Measurements from ENCODE around the gene GDI1.

GDI1 gene

GRCh38 chrX:154482786-154483185 lies 45.8 kb downstream of the GDI1 start:
- Histone ChIP-seq H3K9me3 (ENCODE audit: insufficient read depth, low read depth, low read length) (no peaks in the 10 kb centered on the region), H3K4me1 (ENCODE audit: insufficient read depth, low read length, poor library complexity, severe bottlenecking) (peaks cover 11% of the 10 kb centered on the region), H3F3A (ENCODE audit: low read depth) (no peaks in the 10 kb centered on the region), H3K4me3 (ENCODE audit: low read length, poor library complexity, severe bottlenecking) (no peak overlapping the region), H4K20me1 (ENCODE audit: insufficient read depth, low read length, poor library complexity, severe bottlenecking) (peaks cover 5% of the 10 kb centered on the region), H2AFZ (ENCODE audit: low read length) (no peak overlapping the region), H3K9me2 (replicated peaks; ENCODE audit: low read depth, low read length) (no peaks in the 10 kb centered on the region), H3K4me2 (ENCODE audit: low read depth, low read length, poor library complexity, severe bottlenecking) (no peak overlapping the region), H3K79me2 (ENCODE audit: insufficient read depth, low read length) (peaks cover 36% of the 10 kb centered on the region), H3K27me3 (ENCODE audit: insufficient read depth, low read length, poor library complexity, severe bottlenecking) (no peaks in the 10 kb centered on the region), H3K9ac (ENCODE audit: low read depth, low read length, poor library complexity, severe bottlenecking) (no peak overlapping the region), H3K36me3 (ENCODE audit: insufficient read depth, low read length) (no peaks in the 10 kb centered on the region)
- TF ChIP-seq EZH2phosphoT487 (IDR thresholded peaks at IDR 0.05; ENCODE audit: borderline replicate concordance) (no peak), CTCF (conservative IDR thresholded peaks at IDR 0.05; ENCODE audit: low read length) (no peak)

GRCh38 chrX:154483325-154483724 lies 46.4 kb downstream of the GDI1 start:
- Histone ChIP-seq H3K9ac (ENCODE audit: low read depth, low read length, poor library complexity, severe bottlenecking) (no peak overlapping the region), H3K4me2 (ENCODE audit: low read depth, low read length, poor library complexity, severe bottlenecking) (no peak overlapping the region)
- TF ChIP-seq CTCF (conservative IDR thresholded peaks at IDR 0.05; ENCODE audit: low read length) (no peak), EZH2phosphoT487 (IDR thresholded peaks at IDR 0.05; ENCODE audit: borderline replicate concordance) (no peak)

DNA sequence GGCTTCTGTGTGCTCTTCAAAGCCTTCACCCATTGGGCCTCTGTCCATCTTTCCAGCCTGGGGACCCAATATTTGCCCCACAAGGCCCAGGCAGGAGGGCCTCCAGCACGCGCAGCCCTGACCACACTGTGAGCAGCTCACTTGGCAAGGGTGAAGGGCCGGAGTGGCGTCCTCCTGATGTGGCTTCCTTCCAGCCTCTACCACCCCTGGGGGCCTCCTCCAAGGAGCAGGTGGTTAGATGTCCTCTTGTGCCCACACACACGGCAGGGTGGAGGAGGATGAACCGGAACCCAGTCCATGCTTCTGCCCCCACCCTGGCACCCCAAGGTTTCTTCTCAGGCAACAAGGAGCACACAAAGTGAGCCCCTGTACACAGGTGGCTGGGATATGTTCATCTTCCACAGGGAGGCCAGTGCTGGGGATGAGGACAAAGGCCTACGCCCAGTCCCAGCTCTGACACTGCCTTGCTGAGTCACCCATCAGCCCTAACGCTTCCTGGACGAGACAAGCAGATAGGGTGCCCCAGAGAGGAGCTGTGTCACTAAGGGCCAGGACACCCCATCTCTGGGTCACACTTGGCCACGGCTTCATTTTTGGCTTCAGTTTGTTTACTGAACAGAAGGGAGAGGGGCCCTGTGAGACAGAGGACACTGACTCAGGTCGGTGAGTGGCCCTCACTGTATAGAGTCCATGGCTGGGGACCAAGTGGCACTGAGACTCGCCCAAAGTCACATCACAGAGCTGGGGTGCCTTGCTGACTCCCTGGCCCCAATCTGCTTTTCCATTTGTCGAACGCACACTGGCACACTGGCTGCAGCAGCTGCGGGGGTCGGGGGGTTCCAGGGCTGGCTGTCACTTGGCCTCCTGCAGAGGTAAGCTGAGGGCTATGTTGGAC lies 47.5 kb downstream of the GDI1 start:
- H3K9me2 ChIP-seq (replicated peaks; ENCODE audit: low read depth, low read length): no peaks in the 10 kb centered on the region
- peaks cover 5% of the 10 kb centered on the region for H4K20me1 ChIP-seq (ENCODE audit: insufficient read depth, low read length, poor library complexity, severe bottlenecking)
- H3K4me1 ChIP-seq (ENCODE audit: insufficient read depth, low read length, poor library complexity, severe bottlenecking): peaks cover 4% of the 10 kb centered on the region
- H3K27me3 ChIP-seq (ENCODE audit: insufficient read depth, low read length, poor library complexity, severe bottlenecking): no peaks in the 10 kb centered on the region
- no peaks in the 10 kb centered on the region for H3K36me3 ChIP-seq (ENCODE audit: insufficient read depth, low read length)
- H3K4me3 ChIP-seq (ENCODE audit: low read length, poor library complexity, severe bottlenecking): peak overlapping the region; percentile 79
- H3K9ac ChIP-seq (ENCODE audit: low read depth, low read length, poor library complexity, severe bottlenecking): peak overlapping the region; percentile 85
- no peak overlapping the region for H2AFZ ChIP-seq (ENCODE audit: low read length)
- H3K4me2 ChIP-seq (ENCODE audit: low read depth, low read length, poor library complexity, severe bottlenecking): peak overlapping the region; percentile 85
- no peaks in the 10 kb centered on the region for H3F3A ChIP-seq (ENCODE audit: low read depth)
- no peaks in the 10 kb centered on the region for H3K9me3 ChIP-seq (ENCODE audit: insufficient read depth, low read depth, low read length)
- TF ChIP-seq EZH2phosphoT487 (IDR thresholded peaks at IDR 0.05; ENCODE audit: borderline replicate concordance) (no peak), CTCF (conservative IDR thresholded peaks at IDR 0.05; ENCODE audit: low read length) (no peak)
- peaks cover 37% of the 10 kb centered on the region for H3K79me2 ChIP-seq (ENCODE audit: insufficient read depth, low read length)

More at GRCh38 chrX:154483325-154483724, 46.4 kb downstream of the GDI1 start:
- no peaks in the 10 kb centered on the region for H3K27me3 ChIP-seq (ENCODE audit: insufficient read depth, low read length, poor library complexity, severe bottlenecking)
- H3K36me3 ChIP-seq (ENCODE audit: insufficient read depth, low read length): no peaks in the 10 kb centered on the region
- no peak overlapping the region for H2AFZ ChIP-seq (ENCODE audit: low read length)
- no peaks in the 10 kb centered on the region for H3K9me2 ChIP-seq (replicated peaks; ENCODE audit: low read depth, low read length)
- H3F3A ChIP-seq (ENCODE audit: low read depth): no peaks in the 10 kb centered on the region
- no peaks in the 10 kb centered on the region for H3K9me3 ChIP-seq (ENCODE audit: insufficient read depth, low read depth, low read length)
- H3K79me2 ChIP-seq (ENCODE audit: insufficient read depth, low read length): peaks cover 31% of the 10 kb centered on the region
- peaks cover 5% of the 10 kb centered on the region for H4K20me1 ChIP-seq (ENCODE audit: insufficient read depth, low read length, poor library complexity, severe bottlenecking)
- H3K4me1 ChIP-seq (ENCODE audit: insufficient read depth, low read length, poor library complexity, severe bottlenecking): peaks cover 7% of the 10 kb centered on the region
- H3K4me3 ChIP-seq (ENCODE audit: low read length, poor library complexity, severe bottlenecking): no peak overlapping the region
